SU-DHL-6 (cell line): ENCODE data around the gene DPEP2.

Experiments used
- H2AFZ ChIP-seq: fragments of 200-600 bp; sonication (generic); 2 replicates; pipeline ENCODE4 v1.6.1; 2014; ENCODE audit warnings: low read depth, mild to moderate bottlenecking, moderate library complexity, mixed read lengths, antibody characterized with exemption, low read length; ENCODE audit not compliant: severe bottlenecking
- H3F3A ChIP-seq: fragments of 200-600 bp; shearing (Covaris generic); 2 replicates; pipeline ENCODE4 v1.6.0; 2016; ENCODE audit warnings: antibody characterized with exemption, mild to moderate bottlenecking; ENCODE audit not compliant: insufficient read depth
- H3K27ac ChIP-seq: fragments of 200-600 bp; sonication (generic); 2 replicates; pipeline ENCODE4 v1.5.1; 2016; ENCODE audit warnings: low read depth, mild to moderate bottlenecking, low read length, moderate library complexity, mixed read lengths
- H3K27me3 ChIP-seq: fragments of 200-600 bp; sonication (generic), shearing (Covaris generic); 2 replicates; pipeline ENCODE4 v1.6.0; 2014; ENCODE audit warnings: mild to moderate bottlenecking, low read length
- H3K36me3 ChIP-seq: fragments of 200-600 bp; sonication (generic); 2 replicates; pipeline ENCODE4 v1.6.1; 2014; ENCODE audit warnings: mild to moderate bottlenecking, low read length, mixed read lengths
- H3K4me2 ChIP-seq: fragments of 300-600, 200-600 bp; shearing (Covaris generic), sonication (generic); 2 replicates; pipeline ENCODE4 v1.6.0; 2014; ENCODE audit warnings: low read length, low read depth, mild to moderate bottlenecking; ENCODE audit not compliant: poor library complexity, severe bottlenecking
- H3K4me3 ChIP-seq: fragments of 200-600 bp; sonication (generic); 2 replicates; pipeline ENCODE4 v1.5.1; 2014; ENCODE audit warnings: antibody characterized with exemption, low read length, mild to moderate bottlenecking, mixed read lengths; ENCODE audit not compliant: insufficient read depth, poor library complexity, severe bottlenecking
- H3K79me2 ChIP-seq: fragments of 200-600 bp; sonication (generic); 2 replicates; pipeline ENCODE4 v1.6.1; 2014; ENCODE audit warnings: mild to moderate bottlenecking, low read length, moderate library complexity; ENCODE audit not compliant: insufficient read depth
- H3K9ac ChIP-seq: fragments of 200-600 bp; sonication (generic); 2 replicates; pipeline ENCODE4 v1.7.0; 2014; ENCODE audit warnings: mild to moderate bottlenecking, low read length
- H3K9me2 ChIP-seq: fragments of 200-600 bp; sonication (generic); replicated peaks from 2 replicates; pipeline ENCODE4 v1.6.1; 2014; ENCODE audit warnings: low read length; ENCODE audit not compliant: insufficient read depth
- H3K9me3 ChIP-seq: fragments of 200-600 bp; sonication (generic); 2 replicates; pipeline ENCODE4 v1.6.1; 2014; ENCODE audit warnings: low read length, mixed read lengths; ENCODE audit not compliant: insufficient read depth
- H4K20me1 ChIP-seq: fragments of 200-600 bp; sonication (generic); 2 replicates; pipeline ENCODE4 v1.6.1; 2014; ENCODE audit warnings: low read depth, mild to moderate bottlenecking, antibody characterized with exemption, low read length, moderate library complexity, mixed read lengths
- EZH2phosphoT487 ChIP-seq: fragments of 200-600 bp; sonication (generic), shearing (Covaris generic); conservative IDR thresholded peaks from 2 replicates; pipeline ENCODE4 v1.6.1; 2018; ENCODE audit warnings: mild to moderate bottlenecking, antibody characterized with exemption, low read length, moderate library complexity, mixed read lengths
- TF ChIP-seq, protein P1 (sequence below): fragments of 200-600 bp; sonication (generic); IDR thresholded peaks from one replicate; pipeline ENCODE4 v1.5.1; 2017; ENCODE audit warnings: antibody characterized with exemption, mild to moderate bottlenecking, low read length, moderate library complexity; ENCODE audit not compliant: insufficient read depth, poor library complexity, severe bottlenecking

The DPEP2 gene

DNA sequence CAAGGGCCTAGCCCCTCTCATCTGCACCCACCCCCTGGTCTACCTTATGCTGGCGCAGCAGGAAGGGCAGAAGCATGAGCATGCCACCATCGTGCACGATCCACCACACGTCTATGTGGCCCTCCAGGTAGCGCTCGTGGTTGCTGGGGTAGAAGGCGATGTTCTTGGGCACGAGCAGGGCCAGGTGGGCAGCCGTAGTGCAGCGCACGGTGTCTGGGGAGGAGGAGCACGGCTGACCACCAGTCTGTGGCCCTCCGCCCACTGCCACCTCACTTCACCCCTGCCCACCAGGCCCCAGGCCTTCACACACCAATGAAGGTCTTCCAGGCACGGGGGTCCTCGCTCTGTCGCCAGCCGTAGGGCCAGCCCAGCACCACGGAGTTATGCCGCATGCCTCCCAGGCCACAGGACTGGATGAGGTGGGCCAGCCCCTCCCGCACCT lies 53.1 kb downstream of the DPEP2 start:
- no peaks in the 10 kb centered on the region for H3K27me3 ChIP-seq
- no peaks in the 10 kb centered on the region for H3K36me3 ChIP-seq
- no peaks in the 10 kb centered on the region for H3K9me2 ChIP-seq
- H3K79me2 ChIP-seq: no peaks in the 10 kb centered on the region
- peaks cover 7% of the 10 kb centered on the region; the same call in 1 of the 2 replicates for H3F3A ChIP-seq
- H3K9me3 ChIP-seq: no peaks in the 10 kb centered on the region
- no peak overlapping the region for H3K4me2 ChIP-seq
- no peak overlapping the region for H3K27ac ChIP-seq
- H4K20me1 ChIP-seq: no peaks in the 10 kb centered on the region
- no peak overlapping the region for H2AFZ ChIP-seq
- H3K9ac ChIP-seq: no peak overlapping the region
- TF ChIP-seq EZH2phosphoT487: no peak
- TF ChIP-seq, protein P1, sequence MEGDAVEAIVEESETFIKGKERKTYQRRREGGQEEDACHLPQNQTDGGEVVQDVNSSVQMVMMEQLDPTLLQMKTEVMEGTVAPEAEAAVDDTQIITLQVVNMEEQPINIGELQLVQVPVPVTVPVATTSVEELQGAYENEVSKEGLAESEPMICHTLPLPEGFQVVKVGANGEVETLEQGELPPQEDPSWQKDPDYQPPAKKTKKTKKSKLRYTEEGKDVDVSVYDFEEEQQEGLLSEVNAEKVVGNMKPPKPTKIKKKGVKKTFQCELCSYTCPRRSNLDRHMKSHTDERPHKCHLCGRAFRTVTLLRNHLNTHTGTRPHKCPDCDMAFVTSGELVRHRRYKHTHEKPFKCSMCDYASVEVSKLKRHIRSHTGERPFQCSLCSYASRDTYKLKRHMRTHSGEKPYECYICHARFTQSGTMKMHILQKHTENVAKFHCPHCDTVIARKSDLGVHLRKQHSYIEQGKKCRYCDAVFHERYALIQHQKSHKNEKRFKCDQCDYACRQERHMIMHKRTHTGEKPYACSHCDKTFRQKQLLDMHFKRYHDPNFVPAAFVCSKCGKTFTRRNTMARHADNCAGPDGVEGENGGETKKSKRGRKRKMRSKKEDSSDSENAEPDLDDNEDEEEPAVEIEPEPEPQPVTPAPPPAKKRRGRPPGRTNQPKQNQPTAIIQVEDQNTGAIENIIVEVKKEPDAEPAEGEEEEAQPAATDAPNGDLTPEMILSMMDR: no peak
- no peak overlapping the region for H3K4me3 ChIP-seq

DNA sequence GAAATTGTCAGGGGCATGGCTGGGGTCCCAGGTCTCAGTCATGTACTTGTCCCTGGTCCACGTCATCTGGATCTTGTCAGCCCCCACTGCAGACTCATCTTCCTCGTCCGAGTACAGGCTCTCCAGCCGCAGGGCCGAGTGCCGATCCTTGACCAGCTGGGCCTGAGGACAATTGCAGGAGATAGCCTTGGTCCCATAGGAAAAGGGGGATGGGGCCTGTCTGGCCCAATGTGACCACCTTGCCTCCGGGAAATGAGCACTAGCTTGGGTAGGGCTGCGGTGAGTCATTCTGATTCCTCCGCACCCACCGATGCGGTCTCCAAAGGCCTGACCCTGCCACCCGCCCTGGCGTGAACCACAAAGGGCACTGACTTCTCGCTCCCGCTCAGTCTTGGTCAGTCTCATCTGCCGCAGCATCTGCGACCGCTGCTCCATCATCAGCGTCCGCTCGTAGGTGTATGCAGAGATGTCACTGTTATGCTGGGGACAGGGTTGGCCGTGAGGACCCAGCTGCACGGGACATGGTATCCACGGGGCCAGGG lies 53.8 kb downstream of the DPEP2 start:
- Histone ChIP-seq H3K4me2 (no peak overlapping the region), H3K27ac (no peak overlapping the region), H3K36me3 (no peaks in the 10 kb centered on the region), H3F3A (peaks cover 7% of the 10 kb centered on the region; the same call in 1 of the 2 replicates), H3K9me2 (no peaks in the 10 kb centered on the region), H2AFZ (no peak overlapping the region), H3K27me3 (no peaks in the 10 kb centered on the region), H4K20me1 (no peaks in the 10 kb centered on the region), H3K4me3 (no peak overlapping the region), H3K79me2 (no peaks in the 10 kb centered on the region), H3K9me3 (no peaks in the 10 kb centered on the region), H3K9ac (no peak overlapping the region)
- no peak for TF ChIP-seq EZH2phosphoT487
- TF ChIP-seq, protein P1: no peak

- no peaks in the 10 kb centered on the region for H3K9me3 ChIP-seq
- H4K20me1 ChIP-seq: no peaks in the 10 kb centered on the region
- no peak overlapping the region for H3K4me3 ChIP-seq
- no peak overlapping the region for H3K9ac ChIP-seq
- H2AFZ ChIP-seq: no peak overlapping the region
- peaks cover 7% of the 10 kb centered on the region; the same call in 1 of the 2 replicates for H3F3A ChIP-seq
- H3K36me3 ChIP-seq: no peaks in the 10 kb centered on the region
- H3K27ac ChIP-seq: no peak overlapping the region
- no peak for TF ChIP-seq EZH2phosphoT487
- TF ChIP-seq, protein P1: no peak
- no peaks in the 10 kb centered on the region for H3K27me3 ChIP-seq
- peaks cover 1% of the 10 kb centered on the region; the same call in 1 of the 2 replicates for H3K79me2 ChIP-seq
- no peaks in the 10 kb centered on the region for H3K9me2 ChIP-seq
- H3K4me2 ChIP-seq: no peak overlapping the region
These were observed 54.4 kb downstream of the DPEP2 start for GRCh38 chr16:67944690-67945391.
